A172 (cell line): ENCODE measurements around the gene MUC2. TPM values are rescaled to one million over a fixed set of nuclear protein-coding genes. Genes with fewer than 3 reads are reported as not detected.

Source experiments
- DNase-seq: peaks from one replicate; pipeline ENCODE4 v3.0.0-alpha.2; 2015; ENCODE audit warnings: low spot score
- total RNA-seq: library from RNA; depleted of rRNA; stranded (reverse); fragments of >200 nt; shearing (Covaris generic); gene quantifications from 2 replicates; pipeline ENCODE4 v1.2.3, GENCODE V29; 2014

Gene MUC2
- total RNA-seq, 1 experiment from 2014 or later: not detected

GRCh38 chr11:1072116-1072820, 2.4 kb upstream of the MUC2 start:
- DNase-seq: peak; percentile 94

DNA sequence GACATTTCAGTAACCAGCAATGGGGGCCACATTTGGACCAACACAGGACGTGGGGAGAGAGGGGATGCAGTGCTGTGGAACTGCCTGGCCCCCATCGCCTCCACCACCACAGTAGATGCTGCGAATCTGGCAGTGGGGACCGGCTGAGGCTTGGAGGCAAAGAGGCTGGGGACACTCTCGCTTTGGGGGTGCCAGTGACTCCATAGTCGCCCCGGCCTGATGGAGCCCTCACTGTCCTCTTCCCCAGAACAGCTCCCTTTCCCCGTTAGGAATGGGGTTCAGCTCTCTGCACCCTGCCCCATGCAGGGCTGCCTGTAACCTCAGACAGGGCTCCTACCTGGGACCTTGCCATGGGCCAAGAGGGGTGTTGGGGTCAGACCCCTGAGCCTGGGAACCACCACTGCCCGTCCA, 1.8 kb upstream of the MUC2 start:
- DNase-seq: no peak

- peak; percentile 81 for DNase-seq
Observed at GRCh38 chr11:1073261-1073724, 1.4 kb upstream of the MUC2 start.

GRCh38 chr11:1073851-1074243, 827 bp upstream of the MUC2 start:
- peak; percentile 37 for DNase-seq

DNA sequence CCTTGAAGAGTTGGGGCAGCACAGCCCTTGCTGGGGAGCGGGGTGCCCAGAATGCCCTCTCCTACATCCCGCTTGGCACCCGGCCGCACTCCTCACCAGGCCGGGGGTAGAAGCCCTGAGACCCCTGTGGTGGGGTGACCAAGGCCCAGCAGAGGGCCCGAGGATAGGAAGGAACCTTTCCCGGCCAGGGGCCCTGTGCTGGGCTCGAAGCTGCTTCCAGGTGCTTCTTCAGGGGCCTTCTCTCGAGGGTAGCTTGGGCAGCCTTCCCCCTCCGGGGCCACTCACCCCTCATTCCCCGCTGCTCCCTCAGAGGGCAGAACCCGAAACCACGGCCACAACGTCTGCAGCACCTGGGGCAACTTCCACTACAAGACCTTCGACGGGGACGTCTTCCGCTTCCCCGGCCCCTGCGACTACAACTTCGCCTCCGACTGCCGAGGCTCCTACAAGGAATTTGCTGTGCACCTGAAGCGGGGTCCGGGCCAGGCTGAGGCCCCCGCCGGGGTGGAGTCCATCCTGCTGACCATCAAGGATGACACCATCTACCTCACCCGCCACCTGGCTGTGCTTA, 752 bp downstream of the MUC2 start:
- DNase-seq: no peak

GRCh38 chr11:1076061-1076665, 1.5 kb downstream of the MUC2 start:
- DNase-seq: no peak

DNA sequence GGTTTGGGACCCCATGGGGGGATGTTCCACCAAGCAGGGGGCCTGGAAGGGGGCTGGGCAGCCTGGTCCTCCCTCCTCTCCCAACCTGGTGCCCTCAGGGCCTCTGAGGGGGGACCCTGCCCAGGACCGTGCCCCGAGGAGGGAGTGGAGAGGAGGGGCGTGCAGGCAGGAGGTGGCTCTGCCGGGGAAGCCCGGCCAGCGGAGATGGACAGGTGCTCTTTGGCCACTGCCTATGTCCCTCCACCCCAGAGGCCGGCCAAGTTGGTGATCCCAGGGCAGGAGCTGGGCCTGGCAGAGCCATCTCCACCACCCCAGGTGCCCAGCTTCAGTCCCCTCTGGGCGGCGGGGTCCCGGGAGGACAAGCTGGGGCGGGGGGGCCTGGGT, 2.4 kb downstream of the MUC2 start:
- no peak for DNase-seq

- DNase-seq: no peak
Observed at GRCh38 chr11:1077417-1078119, 2.9 kb downstream of the MUC2 start.

- no peak for DNase-seq
Observed at GRCh38 chr11:1078191-1078601, 3.5 kb downstream of the MUC2 start.

DNA sequence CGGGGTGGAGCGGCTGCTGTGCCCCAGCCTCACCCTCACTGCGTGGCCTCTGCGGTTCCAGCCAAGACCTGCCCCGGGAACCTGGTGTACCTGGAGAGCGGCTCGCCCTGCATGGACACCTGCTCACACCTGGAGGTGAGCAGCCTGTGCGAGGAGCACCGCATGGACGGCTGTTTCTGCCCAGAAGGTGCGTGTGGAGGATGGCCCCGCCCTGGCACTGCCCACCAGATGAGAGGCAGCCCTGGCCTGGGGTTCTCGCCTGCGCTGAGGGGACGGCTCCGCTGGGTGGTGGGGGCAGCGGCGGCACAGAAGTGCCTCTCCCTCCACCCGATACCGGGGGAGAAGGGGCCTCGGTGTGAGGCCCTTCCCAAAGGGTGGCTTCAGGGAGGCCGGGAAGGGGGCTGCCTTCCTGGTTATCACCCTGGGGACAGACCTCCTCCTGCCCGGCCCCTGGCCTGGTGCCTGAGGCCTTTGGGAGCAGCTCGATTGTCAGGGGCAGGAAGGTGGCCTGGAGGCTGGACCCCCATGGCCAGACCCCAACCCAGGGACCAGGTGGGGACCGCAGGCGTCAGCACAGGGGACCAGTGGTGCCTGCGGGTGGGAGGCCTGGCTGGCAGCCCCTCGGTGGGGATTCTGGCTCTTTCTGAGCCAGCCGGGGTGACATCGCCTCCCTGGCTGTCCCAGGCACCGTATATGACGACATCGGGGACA, 7.1 kb downstream of the MUC2 start:
- DNase-seq: no peak

DNA sequence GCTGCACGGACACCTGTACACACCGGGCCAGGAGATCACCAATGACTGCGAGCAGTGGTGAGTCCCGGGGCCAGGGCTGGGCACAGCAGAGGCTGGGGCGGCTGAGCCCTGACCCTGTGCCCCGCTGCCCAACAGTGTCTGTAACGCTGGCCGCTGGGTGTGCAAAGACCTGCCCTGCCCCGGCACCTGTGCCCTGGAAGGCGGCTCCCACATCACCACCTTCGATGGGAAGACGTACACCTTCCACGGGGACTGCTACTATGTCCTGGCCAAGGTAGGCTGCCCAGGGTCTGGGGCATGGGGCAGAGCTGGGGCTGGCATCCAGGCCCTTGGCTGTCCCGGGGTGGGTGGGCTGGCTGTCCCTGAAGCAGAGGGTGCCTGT, 7.7 kb downstream of the MUC2 start:
- no peak for DNase-seq

DNA sequence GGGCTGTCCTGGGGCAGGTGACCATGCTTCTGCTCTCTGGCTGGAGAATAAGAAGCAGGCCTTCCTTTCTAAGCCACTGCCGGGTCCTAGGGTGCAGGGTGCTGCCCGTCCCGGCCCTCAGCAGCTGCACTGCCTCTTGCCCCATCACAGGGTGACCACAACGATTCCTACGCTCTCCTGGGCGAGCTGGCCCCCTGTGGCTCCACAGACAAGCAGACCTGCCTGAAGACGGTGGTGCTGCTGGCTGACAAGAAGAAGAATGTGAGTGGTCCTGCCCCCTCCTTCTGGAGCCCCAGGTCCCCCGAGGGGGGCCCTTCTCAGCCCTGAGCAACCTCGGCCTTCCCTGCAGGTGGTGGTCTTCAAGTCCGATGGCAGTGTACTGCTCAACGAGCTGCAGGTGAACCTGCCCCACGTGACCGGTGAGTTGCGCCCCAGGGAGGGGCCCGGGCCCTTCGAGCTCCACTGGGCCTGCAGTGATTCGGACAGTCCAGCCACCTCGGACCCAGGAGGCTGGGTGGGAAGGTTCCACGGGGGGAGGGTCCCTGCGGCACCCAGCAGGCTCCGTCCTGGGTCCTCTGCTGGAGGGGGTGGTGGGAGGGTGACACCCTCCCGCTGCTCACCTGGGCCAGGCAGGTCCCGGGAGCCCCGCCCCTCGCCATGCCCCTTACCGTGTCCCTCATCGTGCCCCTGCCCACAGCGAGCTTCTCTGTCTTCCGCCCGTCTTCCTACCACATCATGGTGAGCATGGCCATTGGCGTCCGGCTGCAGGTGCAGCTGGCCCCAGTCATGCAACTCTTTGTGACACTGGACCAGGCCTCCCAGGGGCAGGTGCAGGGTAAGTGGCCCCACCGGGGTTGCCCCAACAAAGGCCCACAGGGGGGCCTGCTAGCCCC, 8.3 kb downstream of the MUC2 start:
- DNase-seq: no peak

- DNase-seq: no peak
Observed at GRCh38 chr11:1083621-1084551, 9.2 kb downstream of the MUC2 start.

- no peak for DNase-seq
Observed at GRCh38 chr11:1084561-1085439, 10.1 kb downstream of the MUC2 start.

- DNase-seq: no peak
Observed at GRCh38 chr11:1085440-1086170, 10.9 kb downstream of the MUC2 start.

- no peak for DNase-seq
Observed at GRCh38 chr11:1086171-1087102, 11.8 kb downstream of the MUC2 start.
